PC-3 (cell line): ENCODE measurements around the gene ADGRF5.

Source experiments
- EZH2 ChIP-seq: fragments of 300-600 bp; sonication (generic); IDR thresholded peaks from one replicate; pipeline ENCODE4 v1.6.1; 2017; ENCODE audit warnings: antibody characterized with exemption, mild to moderate bottlenecking, low read length; ENCODE audit not compliant: unreplicated experiment
- EZH2phosphoT487 ChIP-seq: fragments of 300-600 bp; sonication (generic); IDR thresholded peaks from 2 replicates; pipeline ENCODE4 v1.6.1; 2018; ENCODE audit warnings: mild to moderate bottlenecking, antibody characterized with exemption, low read length, borderline replicate concordance
- TF ChIP-seq, protein P1 (sequence below): fragments of 300-600 bp; sonication (generic); conservative IDR thresholded peaks from 2 replicates; pipeline ENCODE4 v1.5.1; 2017; ENCODE audit warnings: antibody characterized with exemption, low read depth, mild to moderate bottlenecking, low read length

DNA sequence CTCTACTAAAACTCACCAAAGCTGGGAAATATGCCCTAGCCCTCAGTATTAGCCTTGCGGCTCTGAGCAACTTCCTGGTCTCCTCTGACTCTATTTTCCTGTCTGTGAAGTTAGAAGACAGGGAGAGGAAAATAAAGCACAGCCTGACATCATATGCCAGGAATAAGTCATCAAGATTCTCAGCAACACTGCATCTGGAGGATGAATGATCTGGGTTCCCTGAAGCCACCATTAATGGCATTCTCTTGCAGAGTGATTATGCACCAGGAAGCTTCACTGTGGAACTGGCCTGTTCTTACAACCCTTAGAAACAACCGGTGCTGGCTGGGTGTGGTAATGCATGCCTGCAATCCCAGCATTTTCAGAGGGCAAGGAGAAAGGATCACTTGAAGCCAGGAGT lies 12.4 kb downstream of the ADGRF5 start:
- TF ChIP-seq, protein P1, sequence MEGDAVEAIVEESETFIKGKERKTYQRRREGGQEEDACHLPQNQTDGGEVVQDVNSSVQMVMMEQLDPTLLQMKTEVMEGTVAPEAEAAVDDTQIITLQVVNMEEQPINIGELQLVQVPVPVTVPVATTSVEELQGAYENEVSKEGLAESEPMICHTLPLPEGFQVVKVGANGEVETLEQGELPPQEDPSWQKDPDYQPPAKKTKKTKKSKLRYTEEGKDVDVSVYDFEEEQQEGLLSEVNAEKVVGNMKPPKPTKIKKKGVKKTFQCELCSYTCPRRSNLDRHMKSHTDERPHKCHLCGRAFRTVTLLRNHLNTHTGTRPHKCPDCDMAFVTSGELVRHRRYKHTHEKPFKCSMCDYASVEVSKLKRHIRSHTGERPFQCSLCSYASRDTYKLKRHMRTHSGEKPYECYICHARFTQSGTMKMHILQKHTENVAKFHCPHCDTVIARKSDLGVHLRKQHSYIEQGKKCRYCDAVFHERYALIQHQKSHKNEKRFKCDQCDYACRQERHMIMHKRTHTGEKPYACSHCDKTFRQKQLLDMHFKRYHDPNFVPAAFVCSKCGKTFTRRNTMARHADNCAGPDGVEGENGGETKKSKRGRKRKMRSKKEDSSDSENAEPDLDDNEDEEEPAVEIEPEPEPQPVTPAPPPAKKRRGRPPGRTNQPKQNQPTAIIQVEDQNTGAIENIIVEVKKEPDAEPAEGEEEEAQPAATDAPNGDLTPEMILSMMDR: no peak
- TF ChIP-seq EZH2phosphoT487 (no peak), EZH2 (no peak)
